Trophoblast cell (in vitro differentiated cells and primary cell): ENCODE data around the gene SSBP3.

Source experiments
- DNase-seq, 2 donors: peaks; one replicate each; pipeline ENCODE4 v3.0.0-alpha.2; 2016
- H2AFZ ChIP-seq: 2 replicates; pipeline ENCODE4 v1.6.1; 2013; ENCODE audit warnings: low read length, moderate library complexity, mild to moderate bottlenecking; ENCODE audit not compliant: insufficient read depth, poor library complexity
- H2AK5ac ChIP-seq: 2 replicates; pipeline ENCODE4 v1.6.1; 2013; ENCODE audit warnings: mild to moderate bottlenecking, low read length
- H2BK120ac ChIP-seq: 2 replicates; pipeline ENCODE4 v1.6.1; 2013; ENCODE audit warnings: low read length, mild to moderate bottlenecking, moderate library complexity; ENCODE audit not compliant: insufficient read depth, poor library complexity
- H2BK12ac ChIP-seq: 2 replicates; pipeline ENCODE4 v1.6.1; 2013; ENCODE audit warnings: mild to moderate bottlenecking, low read length, moderate library complexity
- H2BK5ac ChIP-seq: 2 replicates; pipeline ENCODE4 v1.6.1; 2013; ENCODE audit warnings: low read length, low read depth, moderate library complexity, mild to moderate bottlenecking; ENCODE audit not compliant: poor library complexity
- H3K14ac ChIP-seq: 2 replicates; pipeline ENCODE4 v1.6.1; 2013; ENCODE audit warnings: mild to moderate bottlenecking, low read length
- H3K18ac ChIP-seq: 2 replicates; pipeline ENCODE4 v1.6.1; 2013; ENCODE audit warnings: mild to moderate bottlenecking, low read length
- H3K23ac ChIP-seq: 2 replicates; pipeline ENCODE4 v1.6.1; 2013; ENCODE audit warnings: low read length
- H3K27ac ChIP-seq: 2 replicates; pipeline ENCODE4 v1.5.1; 2013; ENCODE audit warnings: low read depth, mild to moderate bottlenecking, inconsistent platforms, low read length, moderate library complexity
- H3K27me3 ChIP-seq: 2 replicates; pipeline ENCODE4 v1.6.1; 2013; ENCODE audit warnings: inconsistent platforms, mild to moderate bottlenecking, low read length, moderate library complexity; ENCODE audit not compliant: insufficient read depth
- H3K36me3 ChIP-seq, 2 experiments: 1 replicate in 1 of 2; 2 replicates in 1 of 2; pipeline ENCODE4 v1.6.1; 2013; ENCODE audit warnings: low read length in 2 of 2, mild to moderate bottlenecking in 2 of 2, moderate library complexity in 1 of 2; ENCODE audit not compliant: insufficient read depth in 2 of 2, control insufficient read depth in 1 of 2
- H3K4ac ChIP-seq: 2 replicates; pipeline ENCODE4 v1.6.1; 2013; ENCODE audit warnings: low read depth, mild to moderate bottlenecking, low read length, moderate library complexity
- H3K4me1 ChIP-seq, 2 experiments: 1 replicate in 1 of 2; 2 replicates in 1 of 2; pipeline ENCODE4 v1.6.1; 2013; ENCODE audit warnings: low read length in 2 of 2, mild to moderate bottlenecking in 2 of 2, moderate library complexity in 1 of 2; ENCODE audit not compliant: insufficient read depth in 2 of 2, control insufficient read depth in 1 of 2
- H3K4me2 ChIP-seq: 2 replicates; pipeline ENCODE4 v1.6.1; 2013; ENCODE audit warnings: inconsistent platforms, mild to moderate bottlenecking, low read length, moderate library complexity
- H3K4me3 ChIP-seq: 2 replicates; pipeline ENCODE4 v1.5.1; 2013; ENCODE audit warnings: mild to moderate bottlenecking, low read depth, low read length, inconsistent platforms
- H3K79me1 ChIP-seq: one replicate; pipeline ENCODE4 v1.6.1; 2013; ENCODE audit warnings: low read length
- H3K79me2 ChIP-seq: 2 replicates; pipeline ENCODE4 v1.6.1; 2013; ENCODE audit warnings: low read length, mild to moderate bottlenecking; ENCODE audit not compliant: control insufficient read depth, insufficient read depth, poor library complexity
- H3K9ac ChIP-seq: 2 replicates; pipeline ENCODE4 v1.6.1; 2013; ENCODE audit warnings: mild to moderate bottlenecking, low read length
- H3K9me3 ChIP-seq: 2 replicates; pipeline ENCODE4 v1.6.1; 2013; ENCODE audit warnings: low read depth, mild to moderate bottlenecking, control low read depth, inconsistent platforms, low read length; ENCODE audit not compliant: insufficient read depth
- H4K12ac ChIP-seq: 2 replicates; pipeline ENCODE4 v1.6.1; 2013; ENCODE audit warnings: low read depth, mild to moderate bottlenecking, low read length, moderate library complexity
- H4K8ac ChIP-seq: 2 replicates; pipeline ENCODE4 v1.6.1; 2013; ENCODE audit warnings: low read depth, mild to moderate bottlenecking, low read length, moderate library complexity
- H4K91ac ChIP-seq: one replicate; pipeline ENCODE4 v1.6.1; 2013; ENCODE audit warnings: low read depth, mild to moderate bottlenecking, low read length, moderate library complexity
- WGBS: extraction: QIAGEN DNeasy Blood & Tissue Kit; methylation state at CpG from one replicate; pipeline ENCODE4 v1.1.7; 2013; ENCODE audit warnings: missing lambda C conversion rate; ENCODE audit not compliant: insufficient read length, insufficient coverage; ENCODE audit errors: extremely low coverage; 5-methylcytosine and 5-hydroxymethylcytosine counted together

The SSBP3 gene

GRCh38 chr1:54408147-54409066 lies 2.2 kb upstream of the SSBP3 start:
- H4K91ac ChIP-seq = peak overlapping the region; percentile 93
- H3K27me3 ChIP-seq = no peaks in the 10 kb centered on the region
- WGBS = no CpG with 5 or more reads among the region's 9 CpGs
- H4K12ac ChIP-seq = no peak overlapping the region
- no peaks in the 10 kb centered on the region for H3K36me3 ChIP-seq
- no peak overlapping the region for H3K9ac ChIP-seq
- H3K9me3 ChIP-seq = no peaks in the 10 kb centered on the region
- peak overlapping the region; percentile 93 for H2BK5ac ChIP-seq
- H2BK120ac ChIP-seq = peak overlapping the region; percentile 95
- no peak overlapping the region for H3K23ac ChIP-seq
- H3K27ac ChIP-seq = peak overlapping the region; percentile 97
- H3K79me2 ChIP-seq = peaks cover 23% of the 10 kb centered on the region
- peak overlapping the region; percentile 68 for H3K4ac ChIP-seq
- peak overlapping the region; percentile 25 for H2AFZ ChIP-seq
- peak overlapping the region; percentile 63 for H3K14ac ChIP-seq
- H2BK12ac ChIP-seq = peak overlapping the region; percentile 94
- peak overlapping the region; percentile 23 for H3K4me2 ChIP-seq
- peak overlapping the region; percentile 77 for H4K8ac ChIP-seq
- DNase-seq = peak; percentile 71 to 75
- H3K4me3 ChIP-seq = no peak overlapping the region
- peak overlapping the region; percentile 85 for H3K18ac ChIP-seq
- peak overlapping the region; percentile 61 for H2AK5ac ChIP-seq
- H3K79me1 ChIP-seq = peaks cover 38% of the 10 kb centered on the region
- H3K4me1 ChIP-seq = peaks cover 29 to 38% of the 10 kb centered on the region in 2 experiments

GRCh38 chr1:54407404-54408146 lies 1.4 kb upstream of the SSBP3 start:
- Histone ChIP-seq H3K23ac (no peak overlapping the region), H3K4ac (peak overlapping the region; percentile 84), H3K79me2 (peaks cover 23% of the 10 kb centered on the region), H4K8ac (peak overlapping the region; percentile 90), H3K14ac (peak overlapping the region; percentile 95), H2AK5ac (no peak overlapping the region), H2BK12ac (peak overlapping the region; percentile 93), H3K18ac (peak overlapping the region; percentile 95), H3K27me3 (no peaks in the 10 kb centered on the region), H3K9me3 (no peaks in the 10 kb centered on the region), H3K4me1 (peaks cover 36 to 44% of the 10 kb centered on the region in 2 experiments), H4K91ac (peak overlapping the region; percentile 99), H3K4me2 (peak overlapping the region; percentile 93), H3K79me1 (peaks cover 38% of the 10 kb centered on the region), H2BK120ac (peak overlapping the region; percentile 97), H3K36me3 (no peaks in the 10 kb centered on the region), H3K4me3 (peak overlapping the region; percentile 65), H3K9ac (peak overlapping the region; percentile 45), H3K27ac (peak overlapping the region; percentile 98), H2AFZ (no peak overlapping the region), H4K12ac (peak overlapping the region; percentile 80), H2BK5ac (peak overlapping the region; percentile 99)
- DNase-seq = peak; percentile 76 to 95
- WGBS = no CpG with 5 or more reads among the region's 15 CpGs

GRCh38 chr1:54407154-54407403 lies 885 bp upstream of the SSBP3 start:
- Histone ChIP-seq H3K27me3 (no peaks in the 10 kb centered on the region), H3K23ac (no peak overlapping the region)
- WGBS = no CpG with 5 or more reads among the region's 12 CpGs

GRCh38 chr1:54405898-54406293 lies 298 bp downstream of the SSBP3 start:
- peaks cover 32 to 39% of the 10 kb centered on the region in 2 experiments for H3K4me1 ChIP-seq
- H2AK5ac ChIP-seq = no peak overlapping the region
- no peak overlapping the region for H4K12ac ChIP-seq
- H3K4ac ChIP-seq = peak overlapping the region; percentile 51
- no peak overlapping the region for H3K18ac ChIP-seq
- no peak overlapping the region for H4K8ac ChIP-seq
- peak overlapping the region; percentile 46 for H4K91ac ChIP-seq
- H3K27me3 ChIP-seq = no peaks in the 10 kb centered on the region
- peak overlapping the region; percentile 90 for H3K4me3 ChIP-seq
- H3K36me3 ChIP-seq = peaks cover 2 to 11% of the 10 kb centered on the region in 2 experiments
- no peak overlapping the region for H3K9ac ChIP-seq
- H2BK5ac ChIP-seq = peak overlapping the region; percentile 38
- H2BK120ac ChIP-seq = no peak overlapping the region
- H3K23ac ChIP-seq = no peak overlapping the region
- no peak overlapping the region for H2BK12ac ChIP-seq
- peaks cover 23% of the 10 kb centered on the region for H3K79me2 ChIP-seq
- H2AFZ ChIP-seq = no peak overlapping the region
- WGBS = no CpG with 5 or more reads among the region's 57 CpGs
- H3K27ac ChIP-seq = no peak overlapping the region
- DNase-seq = peak; percentile 19 to 45
- H3K14ac ChIP-seq = no peak overlapping the region
- peaks cover 37% of the 10 kb centered on the region for H3K79me1 ChIP-seq
- H3K4me2 ChIP-seq = peak overlapping the region; percentile 38
- H3K9me3 ChIP-seq = no peaks in the 10 kb centered on the region

More at GRCh38 chr1:54407154-54407403, 885 bp upstream of the SSBP3 start:
- peak overlapping the region; percentile 65 for H3K4me3 ChIP-seq
- peaks cover 0 to 1% of the 10 kb centered on the region in 2 experiments for H3K36me3 ChIP-seq
- peak overlapping the region; percentile 76 for H3K9ac ChIP-seq
- no peak overlapping the region for H4K12ac ChIP-seq
- peak overlapping the region; percentile 98 for H3K27ac ChIP-seq
- DNase-seq = no peak
- peak overlapping the region; percentile 95 for H3K4ac ChIP-seq
- peak overlapping the region; percentile 95 for H3K14ac ChIP-seq
- H3K9me3 ChIP-seq = no peaks in the 10 kb centered on the region
- peak overlapping the region; percentile 95 for H3K18ac ChIP-seq
- H4K8ac ChIP-seq = peak overlapping the region; percentile 90
- peak overlapping the region; percentile 60 for H2AFZ ChIP-seq
- peak overlapping the region; percentile 59 for H2BK12ac ChIP-seq
- peaks cover 23% of the 10 kb centered on the region for H3K79me2 ChIP-seq
- peak overlapping the region; percentile 93 for H3K4me2 ChIP-seq
- H2AK5ac ChIP-seq = peak overlapping the region; percentile 93
- peak overlapping the region; percentile 99 for H4K91ac ChIP-seq
- H2BK120ac ChIP-seq = peak overlapping the region; percentile 97
- peak overlapping the region; percentile 99 for H2BK5ac ChIP-seq
- peaks cover 36 to 46% of the 10 kb centered on the region in 2 experiments for H3K4me1 ChIP-seq
- H3K79me1 ChIP-seq = peaks cover 38% of the 10 kb centered on the region
